Measurements from ENCODE around the gene ST6GALNAC3.

The ST6GALNAC3 gene

GRCh38 chr1:76227621-76228020 is 153.1 kb downstream of the ST6GALNAC3 start:
- Histone ChIP-seq H3K36me3 (ENCODE audit: control insufficient read depth, insufficient read depth, low read length) (no peaks in the 10 kb centered on the region), H3K27ac (ENCODE audit: insufficient read depth, low read length, poor library complexity, severe bottlenecking) (no peak overlapping the region), H3K4me1 (ENCODE audit: control insufficient read depth, insufficient read depth, low read length, poor library complexity, severe bottlenecking) (no peaks in the 10 kb centered on the region), H3K9me3 (ENCODE audit: control insufficient read depth, low read length) (no peaks in the 10 kb centered on the region), H3K4me3 (ENCODE audit: insufficient read depth, low read depth, low read length, poor library complexity, severe bottlenecking) (no peak overlapping the region), H3K27me3 (replicated peaks; ENCODE audit: control insufficient read depth, insufficient read depth, low read length, poor library complexity, severe bottlenecking) (no peaks in the 10 kb centered on the region)
- DNase-seq: no peak

- Histone ChIP-seq H3K9me3 (ENCODE audit: control insufficient read depth, low read length) (no peaks in the 10 kb centered on the region), H3K36me3 (ENCODE audit: control insufficient read depth, insufficient read depth, low read length) (no peaks in the 10 kb centered on the region), H3K4me1 (ENCODE audit: control insufficient read depth, insufficient read depth, low read length, poor library complexity, severe bottlenecking) (no peaks in the 10 kb centered on the region), H3K4me3 (ENCODE audit: insufficient read depth, low read depth, low read length, poor library complexity, severe bottlenecking) (no peak overlapping the region), H3K27me3 (replicated peaks; ENCODE audit: control insufficient read depth, insufficient read depth, low read length, poor library complexity, severe bottlenecking) (no peaks in the 10 kb centered on the region), H3K27ac (ENCODE audit: insufficient read depth, low read length, poor library complexity, severe bottlenecking) (no peak overlapping the region)
- no peak for DNase-seq
Observed at GRCh38 chr1:76229279-76230005, 154.9 kb downstream of the ST6GALNAC3 start.

GRCh38 chr1:76230842-76231281 is 156.3 kb downstream of the ST6GALNAC3 start:
- H3K4me1 ChIP-seq (ENCODE audit: control insufficient read depth, insufficient read depth, low read length, poor library complexity, severe bottlenecking): no peaks in the 10 kb centered on the region
- no peaks in the 10 kb centered on the region for H3K36me3 ChIP-seq (ENCODE audit: control insufficient read depth, insufficient read depth, low read length)
- DNase-seq: no peak
- no peak overlapping the region for H3K4me3 ChIP-seq (ENCODE audit: insufficient read depth, low read depth, low read length, poor library complexity, severe bottlenecking)
- no peaks in the 10 kb centered on the region for H3K9me3 ChIP-seq (ENCODE audit: control insufficient read depth, low read length)
- no peak overlapping the region for H3K27ac ChIP-seq (ENCODE audit: insufficient read depth, low read length, poor library complexity, severe bottlenecking)
- no peaks in the 10 kb centered on the region for H3K27me3 ChIP-seq (replicated peaks; ENCODE audit: control insufficient read depth, insufficient read depth, low read length, poor library complexity, severe bottlenecking)

GRCh38 chr1:76231320-76231719 is 156.8 kb downstream of the ST6GALNAC3 start:
- H3K4me1 ChIP-seq (ENCODE audit: control insufficient read depth, insufficient read depth, low read length, poor library complexity, severe bottlenecking): no peaks in the 10 kb centered on the region
- no peak overlapping the region for H3K4me3 ChIP-seq (ENCODE audit: insufficient read depth, low read depth, low read length, poor library complexity, severe bottlenecking)
- H3K27ac ChIP-seq (ENCODE audit: insufficient read depth, low read length, poor library complexity, severe bottlenecking): no peak overlapping the region
- H3K27me3 ChIP-seq (replicated peaks; ENCODE audit: control insufficient read depth, insufficient read depth, low read length, poor library complexity, severe bottlenecking): no peaks in the 10 kb centered on the region
- no peaks in the 10 kb centered on the region for H3K36me3 ChIP-seq (ENCODE audit: control insufficient read depth, insufficient read depth, low read length)
- H3K9me3 ChIP-seq (ENCODE audit: control insufficient read depth, low read length): no peaks in the 10 kb centered on the region
- DNase-seq: no peak

- Histone ChIP-seq H3K27me3 (replicated peaks; ENCODE audit: control insufficient read depth, insufficient read depth, low read length, poor library complexity, severe bottlenecking) (no peaks in the 10 kb centered on the region), H3K36me3 (ENCODE audit: control insufficient read depth, insufficient read depth, low read length) (no peaks in the 10 kb centered on the region), H3K27ac (ENCODE audit: insufficient read depth, low read length, poor library complexity, severe bottlenecking) (no peak overlapping the region), H3K4me1 (ENCODE audit: control insufficient read depth, insufficient read depth, low read length, poor library complexity, severe bottlenecking) (no peaks in the 10 kb centered on the region), H3K4me3 (ENCODE audit: insufficient read depth, low read depth, low read length, poor library complexity, severe bottlenecking) (no peak overlapping the region), H3K9me3 (ENCODE audit: control insufficient read depth, low read length) (no peaks in the 10 kb centered on the region)
- no peak for DNase-seq
Observed at GRCh38 chr1:76232666-76233065, 158.1 kb downstream of the ST6GALNAC3 start.

- no peaks in the 10 kb centered on the region for H3K36me3 ChIP-seq (ENCODE audit: control insufficient read depth, insufficient read depth, low read length)
- no peaks in the 10 kb centered on the region for H3K9me3 ChIP-seq (ENCODE audit: control insufficient read depth, low read length)
- no peak overlapping the region for H3K27ac ChIP-seq (ENCODE audit: insufficient read depth, low read length, poor library complexity, severe bottlenecking)
- no peak for DNase-seq
- no peak overlapping the region for H3K4me3 ChIP-seq (ENCODE audit: insufficient read depth, low read depth, low read length, poor library complexity, severe bottlenecking)
- no peaks in the 10 kb centered on the region for H3K4me1 ChIP-seq (ENCODE audit: control insufficient read depth, insufficient read depth, low read length, poor library complexity, severe bottlenecking)
- no peaks in the 10 kb centered on the region for H3K27me3 ChIP-seq (replicated peaks; ENCODE audit: control insufficient read depth, insufficient read depth, low read length, poor library complexity, severe bottlenecking)
Observed at GRCh38 chr1:76234061-76234460, 159.5 kb downstream of the ST6GALNAC3 start.

- H3K9me3 ChIP-seq (ENCODE audit: control insufficient read depth, low read length): no peaks in the 10 kb centered on the region
- no peak overlapping the region for H3K4me3 ChIP-seq (ENCODE audit: insufficient read depth, low read depth, low read length, poor library complexity, severe bottlenecking)
- DNase-seq: no peak
- no peaks in the 10 kb centered on the region for H3K4me1 ChIP-seq (ENCODE audit: control insufficient read depth, insufficient read depth, low read length, poor library complexity, severe bottlenecking)
- H3K36me3 ChIP-seq (ENCODE audit: control insufficient read depth, insufficient read depth, low read length): no peaks in the 10 kb centered on the region
- H3K27me3 ChIP-seq (replicated peaks; ENCODE audit: control insufficient read depth, insufficient read depth, low read length, poor library complexity, severe bottlenecking): no peaks in the 10 kb centered on the region
- H3K27ac ChIP-seq (ENCODE audit: insufficient read depth, low read length, poor library complexity, severe bottlenecking): no peak overlapping the region
Observed at GRCh38 chr1:76237211-76237610, 162.7 kb downstream of the ST6GALNAC3 start.

GRCh38 chr1:76238094-76238628 is 163.6 kb downstream of the ST6GALNAC3 start:
- no peaks in the 10 kb centered on the region for H3K4me1 ChIP-seq (ENCODE audit: control insufficient read depth, insufficient read depth, low read length, poor library complexity, severe bottlenecking)
- DNase-seq: no peak
- H3K36me3 ChIP-seq (ENCODE audit: control insufficient read depth, insufficient read depth, low read length): no peaks in the 10 kb centered on the region
- H3K27ac ChIP-seq (ENCODE audit: insufficient read depth, low read length, poor library complexity, severe bottlenecking): no peak overlapping the region
- no peaks in the 10 kb centered on the region for H3K9me3 ChIP-seq (ENCODE audit: control insufficient read depth, low read length)
- H3K4me3 ChIP-seq (ENCODE audit: insufficient read depth, low read depth, low read length, poor library complexity, severe bottlenecking): no peak overlapping the region
- H3K27me3 ChIP-seq (replicated peaks; ENCODE audit: control insufficient read depth, insufficient read depth, low read length, poor library complexity, severe bottlenecking): no peaks in the 10 kb centered on the region

- no peak overlapping the region for H3K27ac ChIP-seq (ENCODE audit: insufficient read depth, low read length, poor library complexity, severe bottlenecking)
- H3K4me1 ChIP-seq (ENCODE audit: control insufficient read depth, insufficient read depth, low read length, poor library complexity, severe bottlenecking): no peaks in the 10 kb centered on the region
- H3K27me3 ChIP-seq (replicated peaks; ENCODE audit: control insufficient read depth, insufficient read depth, low read length, poor library complexity, severe bottlenecking): no peaks in the 10 kb centered on the region
- no peak overlapping the region for H3K4me3 ChIP-seq (ENCODE audit: insufficient read depth, low read depth, low read length, poor library complexity, severe bottlenecking)
- no peak for DNase-seq
- no peaks in the 10 kb centered on the region for H3K36me3 ChIP-seq (ENCODE audit: control insufficient read depth, insufficient read depth, low read length)
- no peaks in the 10 kb centered on the region for H3K9me3 ChIP-seq (ENCODE audit: control insufficient read depth, low read length)
Observed at GRCh38 chr1:76239470-76239918, 164.9 kb downstream of the ST6GALNAC3 start.

GRCh38 chr1:76240316-76240715 is 165.8 kb downstream of the ST6GALNAC3 start:
- DNase-seq: no peak
- no peak overlapping the region for H3K4me3 ChIP-seq (ENCODE audit: insufficient read depth, low read depth, low read length, poor library complexity, severe bottlenecking)
- H3K27ac ChIP-seq (ENCODE audit: insufficient read depth, low read length, poor library complexity, severe bottlenecking): no peak overlapping the region
- H3K36me3 ChIP-seq (ENCODE audit: control insufficient read depth, insufficient read depth, low read length): no peaks in the 10 kb centered on the region
- H3K4me1 ChIP-seq (ENCODE audit: control insufficient read depth, insufficient read depth, low read length, poor library complexity, severe bottlenecking): no peaks in the 10 kb centered on the region
- H3K9me3 ChIP-seq (ENCODE audit: control insufficient read depth, low read length): no peaks in the 10 kb centered on the region
- H3K27me3 ChIP-seq (replicated peaks; ENCODE audit: control insufficient read depth, insufficient read depth, low read length, poor library complexity, severe bottlenecking): no peaks in the 10 kb centered on the region

Data from effector memory CD4-positive, alpha-beta T cell (primary cell).